OCI-LY3 (cell line): ENCODE measurements around the gene NPB.

Experiments
- H2AFZ ChIP-seq: fragments of 200-600, 300-600 bp; shearing (Covaris generic); 2 replicates; pipeline ENCODE4 v1.6.0; 2014; ENCODE audit warnings: antibody characterized with exemption, low read depth, low read length
- H3K27ac ChIP-seq: fragments of 200-600, 300-600 bp; sonication (generic); 2 replicates; pipeline ENCODE4 v1.5.1; 2014; ENCODE audit warnings: mild to moderate bottlenecking, low read length, moderate library complexity, mixed read lengths
- H3K27me3 ChIP-seq: fragments of 200-600, 300-600 bp; sonication (generic); 2 replicates; pipeline ENCODE4 v1.6.1; 2014; ENCODE audit warnings: low read depth, low read length, mixed read lengths
- H3K36me3 ChIP-seq: fragments of 200-600, 300-600 bp; sonication (generic); replicated peaks from 2 replicates; pipeline ENCODE3; 2014; ENCODE audit warnings: low read depth, low read length, mixed read lengths
- H3K4me1 ChIP-seq: fragments of 300-600, 200-600 bp; sonication (generic); 2 replicates; pipeline ENCODE4 v1.6.1; 2014; ENCODE audit warnings: low read length, mixed read lengths
- H3K4me2 ChIP-seq: fragments of 200-600, 300-600 bp; sonication (generic); 2 replicates; pipeline ENCODE4 v1.6.1; 2014; ENCODE audit warnings: low read length, mixed read lengths
- H3K4me3 ChIP-seq: fragments of 300-600, 200-600 bp; sonication (generic); 2 replicates; pipeline ENCODE4 v1.5.1; 2014; ENCODE audit warnings: antibody characterized with exemption, mild to moderate bottlenecking, low read length, moderate library complexity
- H3K79me2 ChIP-seq: fragments of 300-600, 200-600 bp; shearing (Covaris generic); 2 replicates; pipeline ENCODE4 v1.6.1; 2014; ENCODE audit warnings: mild to moderate bottlenecking, low read length, mixed read lengths
- H3K9ac ChIP-seq: fragments of 300-600, 200-600 bp; shearing (Covaris generic); 2 replicates; pipeline ENCODE4 v1.6.0; 2014; ENCODE audit warnings: mild to moderate bottlenecking, low read length, moderate library complexity
- H3K9me3 ChIP-seq: fragments of 200-600, 300-600 bp; shearing (Covaris generic); 2 replicates; pipeline ENCODE4 v1.6.1; 2014; ENCODE audit warnings: low read length, mixed read lengths; ENCODE audit not compliant: insufficient read depth
- H4K20me1 ChIP-seq: fragments of 200-600, 300-600 bp; sonication (generic); 2 replicates; pipeline ENCODE4 v1.6.1; 2016; ENCODE audit warnings: low read length, mixed read lengths; ENCODE audit not compliant: insufficient read depth
- CTCF ChIP-seq: fragments of 200-600, 300-600 bp; sonication (generic); IDR thresholded peaks from 2 replicates; pipeline ENCODE4 v1.5.1; 2014; ENCODE audit warnings: antibody characterized with exemption, low read length, low read depth
- EZH2phosphoT487 ChIP-seq: fragments of 200-600 bp; shearing (Covaris generic); IDR thresholded peaks from 2 replicates; pipeline ENCODE4 v1.6.1; 2018; ENCODE audit warnings: antibody characterized with exemption, mixed run types, low read depth

Gene NPB

GRCh38 chr17:81858967-81859905 is 42.8 kb upstream of the NPB start:
- no peak for TF ChIP-seq CTCF
- TF ChIP-seq EZH2phosphoT487 = no peak
- H3K4me2 ChIP-seq = peak overlapping the region; percentile 89
- peaks cover 90% of the 10 kb centered on the region for H3K79me2 ChIP-seq
- peaks cover 23% of the 10 kb centered on the region for H3K4me1 ChIP-seq
- H3K9ac ChIP-seq = peak overlapping the region; percentile 90
- peaks cover 48% of the 10 kb centered on the region for H3K36me3 ChIP-seq
- H2AFZ ChIP-seq = no peak overlapping the region
- H3K9me3 ChIP-seq = no peaks in the 10 kb centered on the region
- no peaks in the 10 kb centered on the region for H3K27me3 ChIP-seq
- peak overlapping the region; percentile 76 for H3K27ac ChIP-seq
- peak overlapping the region; percentile 98 for H3K4me3 ChIP-seq
- peaks cover 33% of the 10 kb centered on the region for H4K20me1 ChIP-seq

GRCh38 chr17:81859906-81860755 is 41.9 kb upstream of the NPB start, which contains the start of gene P4HB:
P4HB (minus strand) TSS chr17:81860535; CDS start chr17:81860471, 64 bp downstream.
- no peak within 1 kb of the TSS for H2AFZ ChIP-seq
- peaks cover 29% of the 10 kb centered on the region for H4K20me1 ChIP-seq
- no peak for TF ChIP-seq CTCF
- TF ChIP-seq EZH2phosphoT487 = no peak
- H3K4me2 ChIP-seq = peak within 1 kb of the TSS; percentile 89
- H3K4me1 ChIP-seq = peaks cover 23% of the 10 kb centered on the region
- peaks cover 86% of the 10 kb centered on the region for H3K79me2 ChIP-seq
- no peaks in the 10 kb centered on the region for H3K27me3 ChIP-seq
- H3K9ac ChIP-seq = peak within 1 kb of the TSS; percentile 90
- H3K4me3 ChIP-seq = peak within 1 kb of the TSS; percentile 98
- H3K36me3 ChIP-seq = peaks cover 42% of the 10 kb centered on the region
- peak within 1 kb of the TSS; percentile 76 for H3K27ac ChIP-seq
- no peaks in the 10 kb centered on the region for H3K9me3 ChIP-seq

- Histone ChIP-seq H3K36me3 (peaks cover 42% of the 10 kb centered on the region), H3K9ac (peak overlapping the region; percentile 82), H3K27ac (peak overlapping the region; percentile 61), H3K4me2 (peak overlapping the region; percentile 76), H2AFZ (no peak overlapping the region), H4K20me1 (peaks cover 23% of the 10 kb centered on the region), H3K4me1 (peaks cover 23% of the 10 kb centered on the region), H3K79me2 (peaks cover 78% of the 10 kb centered on the region), H3K9me3 (no peaks in the 10 kb centered on the region), H3K27me3 (no peaks in the 10 kb centered on the region), H3K4me3 (peak overlapping the region; percentile 91)
- TF ChIP-seq CTCF = no peak
- no peak for TF ChIP-seq EZH2phosphoT487
These were observed 41.1 kb upstream of the NPB start for GRCh38 chr17:81860756-81861568.
